DND-41 (cell line): ENCODE data around the gene ARHGAP25.

Source experiments
- EZH2 ChIP-seq: IDR thresholded peaks from 3 replicates; pipeline ENCODE4 v1.6.1; 2012; ENCODE audit warnings: borderline replicate concordance, low read depth, mild to moderate bottlenecking, moderate library complexity, low read length, inconsistent platforms; ENCODE audit not compliant: severe bottlenecking
- TF ChIP-seq, protein P1 (sequence below): IDR thresholded peaks from 2 replicates; pipeline ENCODE4 v1.5.1; 2012; ENCODE audit warnings: borderline replicate concordance, low read length, moderate library complexity, mild to moderate bottlenecking; ENCODE audit not compliant: poor library complexity, severe bottlenecking; ENCODE audit errors: extremely low read depth

DNA sequence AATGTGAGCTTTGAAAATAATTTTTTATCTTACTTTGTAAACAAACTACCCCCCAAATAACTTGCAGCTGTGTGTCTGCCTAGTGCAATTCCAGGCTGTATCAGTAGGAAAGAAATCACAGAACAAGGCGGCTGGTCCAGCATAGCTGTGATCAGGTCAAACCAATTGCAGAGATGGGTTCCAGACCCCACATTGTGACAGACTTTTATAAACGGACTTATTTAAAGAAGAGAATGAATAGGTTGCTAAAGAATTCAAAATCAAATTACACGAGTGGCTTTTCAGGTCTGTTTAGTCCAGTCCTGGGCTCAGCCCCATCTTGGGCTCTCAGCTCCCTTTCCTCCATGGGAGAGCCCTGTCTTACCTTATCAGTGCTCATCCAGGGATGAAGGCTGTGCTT lies 125.5 kb downstream of the ARHGAP25 start:
- TF ChIP-seq, protein P1, sequence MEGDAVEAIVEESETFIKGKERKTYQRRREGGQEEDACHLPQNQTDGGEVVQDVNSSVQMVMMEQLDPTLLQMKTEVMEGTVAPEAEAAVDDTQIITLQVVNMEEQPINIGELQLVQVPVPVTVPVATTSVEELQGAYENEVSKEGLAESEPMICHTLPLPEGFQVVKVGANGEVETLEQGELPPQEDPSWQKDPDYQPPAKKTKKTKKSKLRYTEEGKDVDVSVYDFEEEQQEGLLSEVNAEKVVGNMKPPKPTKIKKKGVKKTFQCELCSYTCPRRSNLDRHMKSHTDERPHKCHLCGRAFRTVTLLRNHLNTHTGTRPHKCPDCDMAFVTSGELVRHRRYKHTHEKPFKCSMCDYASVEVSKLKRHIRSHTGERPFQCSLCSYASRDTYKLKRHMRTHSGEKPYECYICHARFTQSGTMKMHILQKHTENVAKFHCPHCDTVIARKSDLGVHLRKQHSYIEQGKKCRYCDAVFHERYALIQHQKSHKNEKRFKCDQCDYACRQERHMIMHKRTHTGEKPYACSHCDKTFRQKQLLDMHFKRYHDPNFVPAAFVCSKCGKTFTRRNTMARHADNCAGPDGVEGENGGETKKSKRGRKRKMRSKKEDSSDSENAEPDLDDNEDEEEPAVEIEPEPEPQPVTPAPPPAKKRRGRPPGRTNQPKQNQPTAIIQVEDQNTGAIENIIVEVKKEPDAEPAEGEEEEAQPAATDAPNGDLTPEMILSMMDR = no peak
- no peak for TF ChIP-seq EZH2
